ENCODE data around the gene TLR9. TPM values are rescaled to one million over a fixed set of nuclear protein-coding genes. Genes with fewer than 3 reads are reported as not detected.

TLR9 gene
- total RNA-seq, 4 donors from 2014 or later = not detected

DNA sequence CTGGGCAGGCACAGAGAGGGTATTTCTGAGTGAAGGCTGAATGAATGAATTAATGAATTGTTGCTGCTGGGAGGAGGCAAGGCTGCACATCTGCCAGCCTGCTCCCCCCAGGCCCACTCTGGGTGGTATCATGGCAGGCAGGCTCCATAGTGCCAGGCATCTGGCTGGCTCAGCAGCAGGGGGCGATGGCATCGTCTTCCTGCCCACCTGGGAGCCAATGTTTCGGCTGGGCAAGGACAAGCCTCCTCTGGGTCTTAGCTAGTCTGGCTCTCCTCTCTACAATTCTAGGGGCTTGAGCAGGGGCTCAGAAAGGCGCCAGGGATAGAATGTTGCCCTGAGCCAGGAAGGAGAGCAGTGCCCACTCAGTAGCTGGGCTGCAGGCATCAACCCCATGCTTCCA lies 1.7 kb upstream of the TLR9 start:
- no peak for TF ChIP-seq POLR2A (IDR thresholded peaks at IDR 0.05)
- TF ChIP-seq, protein P1, sequence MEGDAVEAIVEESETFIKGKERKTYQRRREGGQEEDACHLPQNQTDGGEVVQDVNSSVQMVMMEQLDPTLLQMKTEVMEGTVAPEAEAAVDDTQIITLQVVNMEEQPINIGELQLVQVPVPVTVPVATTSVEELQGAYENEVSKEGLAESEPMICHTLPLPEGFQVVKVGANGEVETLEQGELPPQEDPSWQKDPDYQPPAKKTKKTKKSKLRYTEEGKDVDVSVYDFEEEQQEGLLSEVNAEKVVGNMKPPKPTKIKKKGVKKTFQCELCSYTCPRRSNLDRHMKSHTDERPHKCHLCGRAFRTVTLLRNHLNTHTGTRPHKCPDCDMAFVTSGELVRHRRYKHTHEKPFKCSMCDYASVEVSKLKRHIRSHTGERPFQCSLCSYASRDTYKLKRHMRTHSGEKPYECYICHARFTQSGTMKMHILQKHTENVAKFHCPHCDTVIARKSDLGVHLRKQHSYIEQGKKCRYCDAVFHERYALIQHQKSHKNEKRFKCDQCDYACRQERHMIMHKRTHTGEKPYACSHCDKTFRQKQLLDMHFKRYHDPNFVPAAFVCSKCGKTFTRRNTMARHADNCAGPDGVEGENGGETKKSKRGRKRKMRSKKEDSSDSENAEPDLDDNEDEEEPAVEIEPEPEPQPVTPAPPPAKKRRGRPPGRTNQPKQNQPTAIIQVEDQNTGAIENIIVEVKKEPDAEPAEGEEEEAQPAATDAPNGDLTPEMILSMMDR (IDR thresholded peaks at IDR 0.05) = no peak
- Histone ChIP-seq H3K4me1 (peaks cover 0 to 9% (median 2%) of the 10 kb centered on the region in 3 donors), H3K27ac (no peak overlapping the region), H3K36me3 (peaks cover 27 to 50% (median 32%) of the 10 kb centered on the region in 3 donors), H3K4me3 (no peak overlapping the region), H3K27me3 (no peaks in the 10 kb centered on the region), H3K9me3 (no peaks in the 10 kb centered on the region)
- WGBS, 2 donors = 72% methylated on average over 3 of the region's 4 CpGs; no CpG with 5 or more reads in 1 of the 2 donors
- intact Hi-C loops (cut with DNase I) = no loop called here
- no peak for DNase-seq

DNA sequence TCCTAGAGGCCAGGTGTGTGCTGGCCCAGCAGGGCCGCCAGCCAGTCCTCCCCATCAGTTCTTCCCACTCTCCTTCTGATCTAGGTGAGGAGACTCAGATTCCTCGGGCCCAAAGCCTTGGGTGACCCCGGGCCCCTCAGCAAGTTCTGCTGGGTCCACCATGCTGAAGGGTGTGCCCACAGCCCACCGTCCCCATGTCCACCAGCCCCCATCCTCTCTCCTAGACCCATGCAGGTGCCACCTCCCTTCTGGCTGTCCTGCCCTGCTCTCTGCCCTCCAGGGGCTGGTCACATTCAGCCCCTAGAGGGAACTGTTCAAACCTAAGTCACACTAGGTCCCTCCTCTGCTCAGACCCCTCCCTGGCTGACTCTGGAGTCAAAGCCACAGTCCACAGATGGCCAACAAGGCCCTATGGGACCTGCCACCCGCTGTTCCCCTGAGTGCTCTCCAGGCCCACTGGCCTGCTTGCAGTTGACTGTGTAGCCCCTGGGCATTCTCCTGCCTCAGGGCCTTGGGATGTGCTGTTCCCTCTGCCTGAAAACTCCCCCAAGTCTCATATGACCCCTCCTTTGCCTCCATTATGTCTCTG lies 878 bp upstream of the TLR9 start:
- Histone ChIP-seq H3K27ac (peak overlapping the region in 1 of 4 donors; percentile 34), H3K4me3 (no peak overlapping the region), H3K9me3 (no peaks in the 10 kb centered on the region), H3K4me1 (peaks cover 0 to 9% (median 5%) of the 10 kb centered on the region in 3 donors), H3K27me3 (no peaks in the 10 kb centered on the region), H3K36me3 (peaks cover 27 to 42% (median 32%) of the 10 kb centered on the region in 3 donors)
- DNase-seq = no peak
- intact Hi-C loops (cut with DNase I) = no loop called here
- no peak for TF ChIP-seq POLR2A (IDR thresholded peaks at IDR 0.05)
- TF ChIP-seq, protein P1 (IDR thresholded peaks at IDR 0.05) = no peak
- WGBS, 2 donors = 76 to 92% methylated on average over 2 to 5 of the region's 5 CpGs

DNA sequence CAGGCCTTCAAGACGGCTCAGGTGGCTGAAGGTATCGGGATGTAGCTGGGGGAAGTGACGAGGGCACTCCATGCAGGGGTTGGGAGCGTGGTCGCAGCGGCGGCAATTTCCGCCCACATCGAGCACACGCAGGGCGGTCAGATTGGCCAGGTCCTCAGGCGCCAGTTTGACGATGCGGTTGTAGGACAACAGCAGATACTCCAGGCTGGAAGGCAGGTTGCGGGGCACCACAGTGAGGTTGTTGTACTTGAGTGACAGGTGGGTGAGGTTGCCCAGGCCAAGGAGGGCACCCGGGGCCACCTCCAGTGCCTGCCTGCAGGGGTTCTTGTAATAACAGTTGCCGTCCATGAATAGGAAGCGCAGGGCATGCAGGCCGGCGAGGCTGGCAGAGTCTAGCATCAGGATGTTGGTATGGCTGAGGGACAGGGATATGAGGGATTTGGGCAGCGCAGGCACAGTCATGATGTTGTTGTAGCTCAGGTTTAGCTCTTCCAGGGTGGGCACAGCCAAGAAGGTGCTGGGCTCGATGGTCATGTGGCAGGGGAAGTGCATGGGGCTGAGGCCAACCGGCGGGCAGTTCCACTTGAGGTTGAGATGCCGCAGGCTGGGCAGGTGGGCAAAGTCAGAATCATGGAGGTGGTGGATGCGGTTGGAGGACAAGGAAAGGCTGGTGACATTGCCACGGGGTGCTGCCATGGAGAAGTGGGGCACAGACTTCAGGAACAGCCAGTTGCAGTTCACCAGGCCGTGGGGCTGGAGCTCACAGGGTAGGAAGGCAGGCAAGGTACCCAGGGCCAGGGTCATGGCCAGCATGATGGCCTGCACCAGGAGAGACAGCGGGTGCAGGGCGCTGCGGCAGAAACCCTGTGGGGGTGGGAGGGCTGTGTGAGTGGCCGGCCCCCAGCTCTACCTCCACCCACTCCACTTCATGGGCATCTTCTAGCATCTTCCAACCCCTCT lies 1.7 kb downstream of the TLR9 start:
- H3K4me3 ChIP-seq = no peak overlapping the region
- H3K4me1 ChIP-seq = peaks cover 13 to 34% (median 15%) of the 10 kb centered on the region in 3 donors
- no peak for TF ChIP-seq POLR2A (IDR thresholded peaks at IDR 0.05)
- TF ChIP-seq, protein P1 (IDR thresholded peaks at IDR 0.05) = no peak
- H3K27ac ChIP-seq = no peak overlapping the region
- DNase-seq = no peak
- H3K27me3 ChIP-seq = no peaks in the 10 kb centered on the region
- 90 to 91% methylated on average over 13 to 28 of the region's 32 CpGs for WGBS, 2 donors
- peaks cover 2 to 16% (median 6%) of the 10 kb centered on the region in 3 donors for H3K36me3 ChIP-seq
- intact Hi-C loops (cut with DNase I) = loop anchor here (5.0 kb wide), 1 partner anchor 119 kb away; no protein-coding TSS in a partner anchor
- H3K9me3 ChIP-seq = no peaks in the 10 kb centered on the region

DNA sequence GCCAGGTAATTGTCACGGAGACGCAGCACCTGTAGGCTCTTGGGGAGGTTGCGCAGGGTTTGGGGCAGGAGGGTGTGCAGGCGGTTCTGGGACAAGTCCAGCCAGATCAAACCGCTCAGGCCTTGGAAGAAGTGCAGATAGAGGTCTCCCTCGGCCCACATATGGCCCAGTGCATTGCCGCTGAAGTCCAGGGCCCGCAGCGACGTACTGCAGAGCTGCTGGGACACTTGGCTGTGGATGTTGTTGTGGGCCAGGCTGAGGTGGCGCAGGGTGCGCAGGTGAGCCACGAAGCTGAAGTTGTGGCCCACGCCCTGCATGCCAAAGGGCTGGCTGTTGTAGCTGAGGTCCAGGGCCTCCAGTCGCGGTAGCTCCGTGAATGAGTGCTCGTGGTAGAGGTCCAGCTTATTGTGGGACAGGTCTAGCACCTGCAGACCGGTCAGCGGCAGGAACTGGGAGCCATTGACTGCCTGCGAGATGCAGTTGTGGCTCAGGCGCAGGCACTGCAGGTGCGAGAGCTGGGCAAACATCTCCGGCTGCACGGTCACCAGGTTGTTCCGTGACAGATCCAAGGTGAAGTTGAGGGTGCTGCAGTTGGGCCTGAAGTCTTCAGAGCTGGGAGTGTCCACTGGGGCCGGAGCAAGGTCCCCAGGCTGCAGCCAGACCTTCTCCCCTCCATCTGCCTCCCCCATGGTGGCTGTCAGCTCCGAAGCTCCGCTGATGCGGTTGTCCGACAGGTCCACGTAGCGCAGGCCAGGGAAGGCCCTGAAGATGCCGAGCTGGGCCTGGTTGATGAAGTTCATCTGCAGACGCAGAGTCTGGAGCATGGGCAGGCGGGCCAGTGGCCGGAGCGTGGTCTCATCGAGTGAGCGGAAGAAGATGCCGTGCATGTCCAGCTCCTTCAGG lies 2.9 kb downstream of the TLR9 start:
- Histone ChIP-seq H3K4me3 (no peak overlapping the region), H3K4me1 (peaks cover 16 to 46% (median 26%) of the 10 kb centered on the region in 3 donors), H3K9me3 (no peaks in the 10 kb centered on the region), H3K27ac (no peak overlapping the region), H3K36me3 (peaks cover 0 to 5% (median 0%) of the 10 kb centered on the region in 3 donors), H3K27me3 (no peaks in the 10 kb centered on the region)
- no peak for DNase-seq
- intact Hi-C loops (cut with DNase I) = loop anchor here (5.0 kb wide), 1 partner anchor 120 kb away; no protein-coding TSS in a partner anchor
- WGBS, 2 donors = 84 to 98% methylated on average over 8 to 26 of the region's 41 CpGs
- no peak for TF ChIP-seq POLR2A (IDR thresholded peaks at IDR 0.05)
- TF ChIP-seq, protein P1 (IDR thresholded peaks at IDR 0.05) = no peak
